DND-41 (cell line): ENCODE results near the gene GPR15.

Experiments used
- ATAC-seq: fragments of 200-7000 bp; cut with Tn5 transposase; 3 replicates; pipeline ENCODE4 v1.9.1; 2021; ENCODE audit warnings: low read depth; ENCODE audit not compliant: insufficient read depth
- DNase-seq: peaks from one replicate; pipeline ENCODE4 v3.0.0-alpha.2; 2020
- H2AFZ ChIP-seq: 2 replicates; pipeline ENCODE4 v1.6.0; 2012; ENCODE audit warnings: low read depth, low read length
- H3K27ac ChIP-seq: 2 replicates; pipeline ENCODE4 v1.5.1; 2012; ENCODE audit warnings: low read length, inconsistent platforms
- H3K27me3 ChIP-seq: fragments of 200-600 bp; sonication (generic); 2 replicates; pipeline ENCODE4 v1.6.0; 2012; ENCODE audit warnings: low read length, mild to moderate bottlenecking, inconsistent platforms; ENCODE audit not compliant: insufficient read depth, poor library complexity
- H3K36me3 ChIP-seq: 2 replicates; pipeline ENCODE4 v1.5.1; 2012; ENCODE audit warnings: low read length, inconsistent platforms; ENCODE audit not compliant: insufficient read depth
- H3K4me1 ChIP-seq: 2 replicates; pipeline ENCODE4 v1.5.1; 2012; ENCODE audit warnings: mild to moderate bottlenecking, low read length; ENCODE audit not compliant: insufficient read depth
- H3K4me2 ChIP-seq: 2 replicates; pipeline ENCODE4 v1.6.0; 2012; ENCODE audit warnings: mild to moderate bottlenecking, moderate library complexity, low read length, inconsistent platforms; ENCODE audit not compliant: insufficient read depth
- H3K4me3 ChIP-seq, 2 experiments: fragments of 200-600 bp in 1 of 2; shearing (Covaris generic) in 1 of 2; 2 replicates each; pipeline ENCODE4 v1.5.1; 2012 to 2016; ENCODE audit warnings: inconsistent platforms in 2 of 2, low read length in 2 of 2, mild to moderate bottlenecking in 2 of 2, low read depth in 1 of 2, moderate library complexity in 1 of 2
- H3K79me2 ChIP-seq: 2 replicates; pipeline ENCODE4 v1.6.0; 2012; ENCODE audit warnings: low read length, inconsistent platforms; ENCODE audit not compliant: insufficient read depth
- H3K9ac ChIP-seq: 2 replicates; pipeline ENCODE4 v1.6.0; 2012; ENCODE audit warnings: low read depth, mild to moderate bottlenecking, inconsistent platforms, low read length, moderate library complexity
- H3K9me3 ChIP-seq: 2 replicates; pipeline ENCODE4 v1.5.1; 2012; ENCODE audit warnings: low read length, moderate library complexity, mild to moderate bottlenecking, inconsistent platforms; ENCODE audit not compliant: insufficient read depth, severe bottlenecking
- H4K20me1 ChIP-seq: 2 replicates; pipeline ENCODE4 v1.6.0; 2012; ENCODE audit warnings: low read length; ENCODE audit not compliant: insufficient read depth
- CTCF ChIP-seq: IDR thresholded peaks from 2 replicates; pipeline ENCODE4 v1.5.1; 2012; ENCODE audit warnings: borderline replicate concordance, low read length, moderate library complexity, mild to moderate bottlenecking; ENCODE audit not compliant: poor library complexity, severe bottlenecking; ENCODE audit errors: extremely low read depth
- EZH2 ChIP-seq: IDR thresholded peaks from 3 replicates; pipeline ENCODE4 v1.6.1; 2012; ENCODE audit warnings: borderline replicate concordance, low read depth, mild to moderate bottlenecking, moderate library complexity, low read length, inconsistent platforms; ENCODE audit not compliant: severe bottlenecking

Gene GPR15

GRCh38 chr3:98536456-98537017 is 4.8 kb downstream of the GPR15 start:
- H3K4me1 ChIP-seq = no peaks in the 10 kb centered on the region
- H3K79me2 ChIP-seq = no peaks in the 10 kb centered on the region
- no peak overlapping the region for H3K4me3 ChIP-seq
- no peak overlapping the region for H2AFZ ChIP-seq
- H3K36me3 ChIP-seq = no peaks in the 10 kb centered on the region
- DNase-seq (no peak), ATAC-seq (no peak)
- no peaks in the 10 kb centered on the region for H4K20me1 ChIP-seq
- no peak for TF ChIP-seq EZH2
- no peak for TF ChIP-seq CTCF
- no peaks in the 10 kb centered on the region for H3K9me3 ChIP-seq
- no peak overlapping the region for H3K27ac ChIP-seq
- no peak overlapping the region for H3K4me2 ChIP-seq
- H3K27me3 ChIP-seq = peaks cover 6% of the 10 kb centered on the region
- H3K9ac ChIP-seq = no peak overlapping the region

- DNase-seq = no peak
- no peak overlapping the region for H3K9ac ChIP-seq
- no peaks in the 10 kb centered on the region for H4K20me1 ChIP-seq
- H3K79me2 ChIP-seq = no peaks in the 10 kb centered on the region
- H3K27me3 ChIP-seq = peaks cover 6% of the 10 kb centered on the region
- TF ChIP-seq CTCF = no peak
- TF ChIP-seq EZH2 = no peak
- no peaks in the 10 kb centered on the region for H3K9me3 ChIP-seq
- no peak overlapping the region for H3K4me2 ChIP-seq
- H3K27ac ChIP-seq = no peak overlapping the region
- no peak overlapping the region for H2AFZ ChIP-seq
- no peak; the same call in 2 of the 3 replicates for ATAC-seq
- H3K4me3 ChIP-seq = no peak overlapping the region
- H3K4me1 ChIP-seq = no peaks in the 10 kb centered on the region
- H3K36me3 ChIP-seq = no peaks in the 10 kb centered on the region
These were observed 8.6 kb downstream of the GPR15 start for GRCh38 chr3:98540346-98540745.

GRCh38 chr3:98541695-98542094 is 9.9 kb downstream of the GPR15 start:
- Histone ChIP-seq H3K27ac (no peak overlapping the region), H3K36me3 (no peaks in the 10 kb centered on the region), H3K4me2 (no peak overlapping the region), H3K4me1 (no peaks in the 10 kb centered on the region), H3K79me2 (no peaks in the 10 kb centered on the region), H2AFZ (0 out of 2 replicates have a peak overlapping the region, but pooled peaks have one; percentile 11), H3K9me3 (no peaks in the 10 kb centered on the region), H3K27me3 (peaks cover 6% of the 10 kb centered on the region), H3K4me3 (no peak overlapping the region), H4K20me1 (no peaks in the 10 kb centered on the region), H3K9ac (no peak overlapping the region)
- TF ChIP-seq EZH2 (no peak), CTCF (no peak)
- ATAC-seq (no peak), DNase-seq (no peak)
